Measurements from ENCODE around the gene CCDC117.

CCDC117 gene

DNA sequence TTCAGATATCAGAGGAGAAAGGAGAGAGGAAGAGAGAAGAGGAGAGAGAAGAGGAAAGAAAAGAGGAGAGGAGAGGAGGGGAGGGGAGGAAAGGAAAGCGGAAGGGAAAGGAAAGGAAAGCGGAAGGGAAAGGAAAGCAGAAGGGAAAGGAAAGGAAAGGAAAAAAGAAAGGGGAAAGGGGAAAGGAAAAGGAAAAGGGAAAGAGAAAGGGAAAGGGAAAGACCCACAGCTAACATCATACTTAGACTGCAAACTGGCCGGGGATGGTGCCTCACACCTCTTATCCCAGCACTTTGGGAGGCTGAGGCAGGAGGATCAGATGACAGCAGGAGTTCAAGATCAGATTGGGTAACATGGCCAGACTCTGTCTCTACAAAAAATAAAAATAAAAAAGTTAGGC is 42.3 kb upstream of the CCDC117 start:
- Histone ChIP-seq H2AFZ (ENCODE audit: low read length) (no peak overlapping the region), H3K79me2 (ENCODE audit: insufficient read depth, low read length) (peaks cover 19% of the 10 kb centered on the region; the same call in 1 of the 2 replicates), H3F3A (ENCODE audit: low read depth) (no peaks in the 10 kb centered on the region), H4K20me1 (ENCODE audit: insufficient read depth, low read length, poor library complexity, severe bottlenecking) (no peaks in the 10 kb centered on the region), H3K9ac (ENCODE audit: low read depth, low read length, poor library complexity, severe bottlenecking) (no peak overlapping the region), H3K27me3 (ENCODE audit: insufficient read depth, low read length, poor library complexity, severe bottlenecking) (no peaks in the 10 kb centered on the region), H3K4me1 (ENCODE audit: insufficient read depth, low read length, poor library complexity, severe bottlenecking) (no peaks in the 10 kb centered on the region), H3K4me3 (ENCODE audit: low read length, poor library complexity, severe bottlenecking) (no peak overlapping the region), H3K36me3 (ENCODE audit: insufficient read depth, low read length) (peaks cover 36% of the 10 kb centered on the region; the same call in 1 of the 2 replicates), H3K9me3 (ENCODE audit: insufficient read depth, low read depth, low read length) (no peaks in the 10 kb centered on the region), H3K4me2 (ENCODE audit: low read depth, low read length, poor library complexity, severe bottlenecking) (no peak overlapping the region), H3K9me2 (replicated peaks; ENCODE audit: low read depth, low read length) (no peaks in the 10 kb centered on the region)
- TF ChIP-seq, protein P1, sequence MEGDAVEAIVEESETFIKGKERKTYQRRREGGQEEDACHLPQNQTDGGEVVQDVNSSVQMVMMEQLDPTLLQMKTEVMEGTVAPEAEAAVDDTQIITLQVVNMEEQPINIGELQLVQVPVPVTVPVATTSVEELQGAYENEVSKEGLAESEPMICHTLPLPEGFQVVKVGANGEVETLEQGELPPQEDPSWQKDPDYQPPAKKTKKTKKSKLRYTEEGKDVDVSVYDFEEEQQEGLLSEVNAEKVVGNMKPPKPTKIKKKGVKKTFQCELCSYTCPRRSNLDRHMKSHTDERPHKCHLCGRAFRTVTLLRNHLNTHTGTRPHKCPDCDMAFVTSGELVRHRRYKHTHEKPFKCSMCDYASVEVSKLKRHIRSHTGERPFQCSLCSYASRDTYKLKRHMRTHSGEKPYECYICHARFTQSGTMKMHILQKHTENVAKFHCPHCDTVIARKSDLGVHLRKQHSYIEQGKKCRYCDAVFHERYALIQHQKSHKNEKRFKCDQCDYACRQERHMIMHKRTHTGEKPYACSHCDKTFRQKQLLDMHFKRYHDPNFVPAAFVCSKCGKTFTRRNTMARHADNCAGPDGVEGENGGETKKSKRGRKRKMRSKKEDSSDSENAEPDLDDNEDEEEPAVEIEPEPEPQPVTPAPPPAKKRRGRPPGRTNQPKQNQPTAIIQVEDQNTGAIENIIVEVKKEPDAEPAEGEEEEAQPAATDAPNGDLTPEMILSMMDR (conservative IDR thresholded peaks at IDR 0.05; ENCODE audit: low read length) = no peak
- no peak for TF ChIP-seq EZH2phosphoT487 (IDR thresholded peaks at IDR 0.05; ENCODE audit: borderline replicate concordance)

DNA sequence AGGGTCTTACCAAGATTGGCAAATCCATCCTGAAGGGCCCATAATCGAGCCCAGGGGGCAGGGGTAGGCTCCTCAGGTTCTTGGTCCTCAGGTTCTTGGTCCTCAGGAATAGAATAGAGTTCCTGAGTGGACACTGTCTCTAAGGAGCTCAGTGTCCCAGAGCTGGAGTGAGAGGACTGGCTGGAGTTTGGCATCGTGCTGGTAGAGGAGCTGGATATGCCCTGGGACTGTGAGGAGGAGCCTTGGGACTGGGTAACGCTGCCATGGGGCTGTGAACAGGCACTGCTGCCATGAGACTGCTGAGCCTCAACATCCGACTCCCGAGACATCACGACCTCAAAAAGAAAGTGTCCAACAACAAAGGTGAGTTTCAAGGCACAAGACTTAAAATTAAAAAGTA is 38.1 kb upstream of the CCDC117 start:
- Histone ChIP-seq H3K27me3 (ENCODE audit: insufficient read depth, low read length, poor library complexity, severe bottlenecking) (no peaks in the 10 kb centered on the region), H3K4me3 (ENCODE audit: low read length, poor library complexity, severe bottlenecking) (no peak overlapping the region), H3K79me2 (ENCODE audit: insufficient read depth, low read length) (peaks cover 51% of the 10 kb centered on the region), H3K9ac (ENCODE audit: low read depth, low read length, poor library complexity, severe bottlenecking) (no peak overlapping the region), H3K9me2 (replicated peaks; ENCODE audit: low read depth, low read length) (no peaks in the 10 kb centered on the region), H3K9me3 (ENCODE audit: insufficient read depth, low read depth, low read length) (no peaks in the 10 kb centered on the region), H3K36me3 (ENCODE audit: insufficient read depth, low read length) (peaks cover 13% of the 10 kb centered on the region; the same call in 1 of the 2 replicates), H4K20me1 (ENCODE audit: insufficient read depth, low read length, poor library complexity, severe bottlenecking) (peaks cover 5% of the 10 kb centered on the region), H3F3A (ENCODE audit: low read depth) (no peaks in the 10 kb centered on the region), H3K4me1 (ENCODE audit: insufficient read depth, low read length, poor library complexity, severe bottlenecking) (peaks cover 23% of the 10 kb centered on the region), H3K4me2 (ENCODE audit: low read depth, low read length, poor library complexity, severe bottlenecking) (no peak overlapping the region), H2AFZ (ENCODE audit: low read length) (no peak overlapping the region)
- TF ChIP-seq EZH2phosphoT487 (IDR thresholded peaks at IDR 0.05; ENCODE audit: borderline replicate concordance) = no peak
- TF ChIP-seq, protein P1 (conservative IDR thresholded peaks at IDR 0.05; ENCODE audit: low read length) = no peak

DNA sequence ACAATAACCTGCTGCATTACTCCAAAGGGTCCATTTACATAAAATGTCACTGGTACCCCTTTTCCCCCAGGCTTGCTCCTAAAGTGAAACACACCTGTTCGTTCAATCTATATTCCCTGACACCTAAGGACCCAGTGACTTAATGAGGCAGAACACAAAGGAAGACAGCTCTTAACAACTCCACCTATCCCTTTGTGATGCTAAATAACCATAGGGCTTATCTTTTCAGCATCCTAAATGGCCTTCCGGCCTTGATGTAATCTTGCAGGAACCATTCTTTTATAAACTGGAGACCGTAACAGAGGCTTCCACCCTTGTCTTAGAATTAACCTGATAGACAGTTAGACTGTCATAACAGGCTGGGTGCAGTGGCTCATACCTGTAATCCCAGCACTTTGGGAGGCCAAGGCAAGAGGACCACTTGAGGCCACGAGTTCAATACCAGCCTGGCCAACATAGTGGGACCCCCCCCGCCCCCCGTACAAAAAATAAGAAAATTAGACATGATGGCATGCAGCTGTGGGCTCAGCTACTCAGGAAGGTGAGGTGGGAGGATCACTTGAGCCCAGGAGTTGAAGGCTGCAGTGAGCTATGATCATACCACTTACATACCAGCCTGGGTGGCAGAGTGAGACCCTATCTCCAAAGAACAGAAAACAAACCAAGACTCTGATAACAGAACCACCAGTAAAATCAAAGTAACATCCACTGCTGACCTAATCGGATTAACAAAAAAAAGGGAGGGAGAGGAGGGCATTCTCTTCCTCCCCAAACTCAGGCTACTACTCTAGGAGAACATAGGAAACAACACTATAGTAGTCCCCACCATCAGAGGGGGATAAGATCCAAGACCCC is 36.0 kb upstream of the CCDC117 start:
- Histone ChIP-seq H3K9ac (ENCODE audit: low read depth, low read length, poor library complexity, severe bottlenecking) (no peak overlapping the region), H3F3A (ENCODE audit: low read depth) (no peaks in the 10 kb centered on the region), H3K79me2 (ENCODE audit: insufficient read depth, low read length) (peaks cover 71% of the 10 kb centered on the region), H3K4me3 (ENCODE audit: low read length, poor library complexity, severe bottlenecking) (no peak overlapping the region), H3K9me2 (replicated peaks; ENCODE audit: low read depth, low read length) (no peaks in the 10 kb centered on the region), H3K4me2 (ENCODE audit: low read depth, low read length, poor library complexity, severe bottlenecking) (peak overlapping the region; percentile 69), H4K20me1 (ENCODE audit: insufficient read depth, low read length, poor library complexity, severe bottlenecking) (peaks cover 5% of the 10 kb centered on the region), H3K36me3 (ENCODE audit: insufficient read depth, low read length) (peaks cover 13% of the 10 kb centered on the region; the same call in 1 of the 2 replicates), H3K27me3 (ENCODE audit: insufficient read depth, low read length, poor library complexity, severe bottlenecking) (no peaks in the 10 kb centered on the region), H3K4me1 (ENCODE audit: insufficient read depth, low read length, poor library complexity, severe bottlenecking) (peaks cover 34% of the 10 kb centered on the region), H2AFZ (ENCODE audit: low read length) (no peak overlapping the region), H3K9me3 (ENCODE audit: insufficient read depth, low read depth, low read length) (no peaks in the 10 kb centered on the region)
- TF ChIP-seq, protein P1 (conservative IDR thresholded peaks at IDR 0.05; ENCODE audit: low read length) = no peak
- no peak for TF ChIP-seq EZH2phosphoT487 (IDR thresholded peaks at IDR 0.05; ENCODE audit: borderline replicate concordance)
